Glutamatergic neuron (in vitro differentiated cells): Measurements from ENCODE around the gene SPART. TPM values are rescaled to one million over a fixed set of nuclear protein-coding genes. Genes with fewer than 3 reads are reported as not detected.

Experiments used
- DNase-seq: peaks from one replicate; pipeline ENCODE4 v3.0.0; 2022
- H3K27ac Mint-ChIP-seq: one replicate; pipeline ENCODE4 v1.8.0; 2020; ENCODE audit warnings: mild to moderate bottlenecking, mixed read lengths, inconsistent platforms; ENCODE audit not compliant: unreplicated experiment
- H3K27me3 Mint-ChIP-seq: one replicate; pipeline ENCODE4 v1.8.0; 2020; ENCODE audit warnings: mild to moderate bottlenecking, moderate library complexity, mixed read lengths, inconsistent platforms; ENCODE audit not compliant: unreplicated experiment
- H3K36me3 Mint-ChIP-seq: one replicate; pipeline ENCODE4 v1.8.0; 2020; ENCODE audit warnings: mild to moderate bottlenecking, mixed read lengths, inconsistent platforms; ENCODE audit not compliant: unreplicated experiment
- H3K4me1 Mint-ChIP-seq: one replicate; pipeline ENCODE4 v1.8.0; 2020; ENCODE audit warnings: mild to moderate bottlenecking, low read depth, mixed read lengths, inconsistent platforms; ENCODE audit not compliant: unreplicated experiment
- H3K4me3 Mint-ChIP-seq: one replicate; pipeline ENCODE4 v1.8.0; 2020; ENCODE audit warnings: mild to moderate bottlenecking, mixed read lengths, inconsistent platforms; ENCODE audit not compliant: unreplicated experiment
- H3K9me3 Mint-ChIP-seq: one replicate; pipeline ENCODE4 v1.8.0; 2020; ENCODE audit warnings: mild to moderate bottlenecking, moderate library complexity, mixed read lengths, inconsistent platforms; ENCODE audit not compliant: unreplicated experiment
- CTCF ChIP-seq: fragments of 200-600 bp; sonication (generic); IDR thresholded peaks from one replicate; pipeline ENCODE4 v1.5.0; 2021; ENCODE audit not compliant: partially characterized antibody, unreplicated experiment
- total RNA-seq: library from RNA; stranded (reverse); fragmentation: NEBNext Ultra II Directional; extraction: Animal tissue kit (Norgen Biotek cat#: 25700); gene quantifications from one replicate; pipeline ENCODE4 v1.2.1, GENCODE V29; 2021; ENCODE audit not compliant: unreplicated experiment

SPART gene
- total RNA-seq, 1 donor from 2014 or later: 7.4 TPM

DNA sequence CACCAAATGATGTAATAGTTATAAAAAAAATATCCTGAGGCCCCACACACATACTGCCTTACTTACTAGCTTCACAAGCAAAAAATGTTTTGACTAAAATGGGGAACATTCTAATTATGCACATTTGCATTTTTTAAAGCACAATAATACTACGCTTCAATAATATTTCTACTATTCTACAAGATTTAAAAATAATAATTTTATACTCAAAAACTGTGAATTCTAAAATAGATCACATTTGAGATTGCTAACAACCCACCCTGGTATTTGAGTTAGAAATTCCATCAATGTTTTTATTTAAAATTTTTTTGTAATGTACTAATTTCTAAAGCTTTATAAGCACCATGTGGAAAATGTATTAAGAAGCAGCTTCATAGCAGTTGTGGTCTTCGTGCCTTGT lies 72.8 kb downstream of the SPART start:
- H3K36me3 Mint-ChIP-seq: no peaks in the 10 kb centered on the region
- no peak overlapping the region for H3K4me3 Mint-ChIP-seq
- H3K27ac Mint-ChIP-seq: no peak overlapping the region
- H3K9me3 Mint-ChIP-seq: no peaks in the 10 kb centered on the region
- TF ChIP-seq CTCF: no peak
- no peaks in the 10 kb centered on the region for H3K4me1 Mint-ChIP-seq
- H3K27me3 Mint-ChIP-seq: peaks cover 1% of the 10 kb centered on the region
- no peak for DNase-seq

- no peaks in the 10 kb centered on the region for H3K4me1 Mint-ChIP-seq
- no peak overlapping the region for H3K4me3 Mint-ChIP-seq
- H3K36me3 Mint-ChIP-seq: no peaks in the 10 kb centered on the region
- no peak overlapping the region for H3K27ac Mint-ChIP-seq
- no peaks in the 10 kb centered on the region for H3K9me3 Mint-ChIP-seq
- no peaks in the 10 kb centered on the region for H3K27me3 Mint-ChIP-seq
- TF ChIP-seq CTCF: no peak
- DNase-seq: no peak
These were observed 84.2 kb downstream of the SPART start for GRCh38 chr13:36261976-36262375.

DNA sequence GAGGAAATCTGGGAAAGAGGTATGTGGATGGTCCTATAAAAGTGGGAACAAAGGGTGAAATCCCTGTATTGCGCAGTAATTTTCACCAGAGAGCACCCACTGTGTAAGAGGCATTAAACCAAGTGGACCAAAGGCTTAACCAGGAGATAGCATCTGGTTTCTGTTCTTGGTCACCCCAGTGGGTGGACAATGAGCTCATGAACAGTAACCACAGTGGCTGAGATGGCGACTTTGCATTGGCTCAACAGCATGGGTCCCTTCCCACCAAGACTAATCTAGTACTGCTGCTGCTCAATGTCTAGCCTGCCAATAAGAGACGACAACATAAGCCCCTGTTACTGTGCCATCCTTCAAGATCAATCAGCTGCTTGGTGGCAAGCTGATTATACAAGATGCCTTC lies 85.2 kb downstream of the SPART start:
- Mint-ChIP-seq H3K4me3 (no peak overlapping the region), H3K9me3 (no peaks in the 10 kb centered on the region), H3K36me3 (peaks cover 1% of the 10 kb centered on the region), H3K27me3 (no peaks in the 10 kb centered on the region), H3K27ac (no peak overlapping the region), H3K4me1 (no peaks in the 10 kb centered on the region)
- TF ChIP-seq CTCF: no peak
- DNase-seq: no peak

- Mint-ChIP-seq H3K4me1 (no peaks in the 10 kb centered on the region), H3K9me3 (no peaks in the 10 kb centered on the region), H3K27me3 (no peaks in the 10 kb centered on the region), H3K36me3 (peaks cover 4% of the 10 kb centered on the region), H3K27ac (no peak overlapping the region), H3K4me3 (no peak overlapping the region)
- DNase-seq: no peak
- TF ChIP-seq CTCF: no peak
These were observed 86.6 kb downstream of the SPART start for GRCh38 chr13:36259361-36260137.

DNA sequence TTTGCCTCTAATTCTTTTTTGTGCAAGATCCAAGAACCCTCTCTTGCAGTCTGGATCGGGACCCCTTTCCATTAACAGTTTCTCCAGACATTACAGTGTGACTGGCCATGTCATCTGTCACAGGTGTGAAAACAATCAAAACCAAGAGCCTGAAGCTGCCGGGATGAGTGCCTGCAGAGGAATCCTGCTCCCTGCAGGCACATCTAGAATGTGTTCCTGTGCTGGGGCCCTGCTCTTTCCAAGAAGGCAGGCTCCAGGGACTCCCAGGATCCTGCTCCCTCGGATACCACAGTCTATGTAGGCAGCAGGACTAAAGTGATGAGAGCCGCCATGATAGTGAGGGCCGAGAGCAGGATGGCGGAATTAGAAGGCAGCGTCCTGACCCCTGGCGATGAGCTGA lies 87.4 kb downstream of the SPART start:
- DNase-seq: no peak
- Mint-ChIP-seq H3K36me3 (peaks cover 4% of the 10 kb centered on the region), H3K27me3 (no peaks in the 10 kb centered on the region), H3K9me3 (no peaks in the 10 kb centered on the region), H3K4me1 (no peaks in the 10 kb centered on the region), H3K4me3 (no peak overlapping the region), H3K27ac (no peak overlapping the region)
- no peak for TF ChIP-seq CTCF
